Keratinocyte (primary cell): Measurements from ENCODE around the gene CTSD. TPM values are rescaled to one million over a fixed set of nuclear protein-coding genes. Genes with fewer than 3 reads are reported as not detected.

Experiments used
- DNase-seq: peaks from one replicate; pipeline ENCODE4 v3.0.0-alpha.2; 2011; ENCODE audit warnings: low read depth, missing footprints, low spot score
- FAIRE-seq: peaks from 2 replicates; lab custom pipeline; 2011; peaks lifted over from hg19 to GRCh38; lab: Jason Lieb, UNC
- H2AFZ ChIP-seq: 2 replicates; pipeline ENCODE4 v1.6.0; 2012; ENCODE audit warnings: low read length, control low read depth, inconsistent platforms; ENCODE audit not compliant: control insufficient read depth
- H3K27ac ChIP-seq: 2 replicates; pipeline ENCODE4 v1.5.1; 2011; ENCODE audit warnings: low read length; ENCODE audit not compliant: control insufficient read depth, insufficient read depth
- H3K27me3 ChIP-seq: 3 replicates; pipeline ENCODE4 v1.6.0; 2011; ENCODE audit warnings: low read length; ENCODE audit not compliant: control insufficient read depth, insufficient read depth; ENCODE audit errors: extremely low read depth
- H3K36me3 ChIP-seq, 2 experiments: 2 replicates in 1 of 2; 3 replicates in 1 of 2; pipeline ENCODE4 v1.5.1; 2011; ENCODE audit warnings: low read length in 2 of 2, mild to moderate bottlenecking in 1 of 2; ENCODE audit not compliant: control insufficient read depth in 2 of 2, insufficient read depth in 2 of 2; ENCODE audit errors: extremely low read depth in 1 of 2
- H3K4me1 ChIP-seq: 3 replicates; pipeline ENCODE4 v1.5.1; 2011; ENCODE audit warnings: low read length; ENCODE audit not compliant: control insufficient read depth, insufficient read depth; ENCODE audit errors: extremely low read depth
- H3K4me2 ChIP-seq: 3 replicates; pipeline ENCODE4 v1.6.0; 2011; ENCODE audit warnings: low read depth, low read length; ENCODE audit not compliant: control insufficient read depth, insufficient read depth; ENCODE audit errors: extremely low read depth
- H3K4me3 ChIP-seq, 3 experiments: fragments of 200-600 bp in 1 of 3; sonication (generic) in 1 of 3; 2 replicates in 2 of 3; 3 replicates in 1 of 3; pipeline ENCODE4 v1.5.1; 2011 to 2016; ENCODE audit warnings: low read length in 3 of 3, mild to moderate bottlenecking in 3 of 3, control low read depth in 2 of 3, inconsistent platforms in 1 of 3, low read depth in 1 of 3, mixed read lengths in 1 of 3, mixed run types in 1 of 3, moderate library complexity in 1 of 3; ENCODE audit not compliant: control insufficient read depth in 2 of 3, insufficient read depth in 2 of 3; ENCODE audit errors: extremely low read depth in 1 of 3
- H3K79me2 ChIP-seq: 2 replicates; pipeline ENCODE4 v1.6.0; 2012; ENCODE audit warnings: low read length; ENCODE audit not compliant: control insufficient read depth, insufficient read depth
- H3K9ac ChIP-seq: 3 replicates; pipeline ENCODE4 v1.6.0; 2011; ENCODE audit warnings: low read length; ENCODE audit not compliant: control insufficient read depth, insufficient read depth; ENCODE audit errors: extremely low read depth
- H3K9me1 ChIP-seq: 3 replicates; pipeline ENCODE4 v1.6.0; 2011; ENCODE audit warnings: low read length; ENCODE audit not compliant: control insufficient read depth, insufficient read depth; ENCODE audit errors: extremely low read depth
- H3K9me3 ChIP-seq: 2 replicates; pipeline ENCODE4 v1.5.1; 2012; ENCODE audit warnings: low read depth, low read length; ENCODE audit not compliant: control insufficient read depth
- H4K20me1 ChIP-seq: 3 replicates; pipeline ENCODE4 v1.6.0; 2011; ENCODE audit warnings: low read length; ENCODE audit not compliant: control insufficient read depth, insufficient read depth; ENCODE audit errors: extremely low read depth
- CTCF ChIP-seq, 3 experiments: IDR thresholded peaks in 1 of 3; conservative IDR thresholded peaks in 1 of 3; optimal IDR thresholded peaks in 1 of 3; 2 replicates in 2 of 3; 3 replicates in 1 of 3; pipeline versions ENCODE3 to v1.5.1; 2011; ENCODE audit warnings: low read length in 3 of 3, mild to moderate bottlenecking in 3 of 3, moderate library complexity in 2 of 3, control low read depth in 1 of 3, inconsistent platforms in 1 of 3; ENCODE audit not compliant: insufficient read depth in 2 of 3; ENCODE audit errors: extremely low read depth in 1 of 3
- EZH2 ChIP-seq: IDR thresholded peaks from one replicate; pipeline ENCODE4 v1.6.1; 2012; ENCODE audit warnings: inconsistent platforms, mild to moderate bottlenecking, low read length, moderate library complexity
- dilution Hi-C: fragments of 300-500 bp; cut with MboI; formaldehyde crosslinking; loops from one replicate; pipeline ENCODE4 v1.7.0; 2020; ENCODE audit warnings: low sequenced_read_pairs; ENCODE audit not compliant: extremely low pct_ligation_motif_present
- polyA plus RNA-seq, 5 experiments: library from polyadenylated mRNA; depleted of rRNA in 3 of 5; stranded (reverse) in 3 of 5; stranded (forward) in 1 of 5; unstranded in 1 of 5; fragments of >200 nt; gene quantifications; 1 replicate in 1 of 5; 2 replicates in 3 of 5; 3 replicates in 1 of 5; pipeline versions ENCODE4 v1.2.1 to v1.2.3, GENCODE V29; 2011 to 2012; ENCODE audit warnings: missing spikeins in 2 of 5, low read depth in 1 of 5, low replicate concordance in 1 of 5

Gene CTSD
- polyA plus RNA-seq, 1 donor (not counting 4 experiments of a cell fraction or from before 2014, with no cell fraction given) = 152 TPM

DNA sequence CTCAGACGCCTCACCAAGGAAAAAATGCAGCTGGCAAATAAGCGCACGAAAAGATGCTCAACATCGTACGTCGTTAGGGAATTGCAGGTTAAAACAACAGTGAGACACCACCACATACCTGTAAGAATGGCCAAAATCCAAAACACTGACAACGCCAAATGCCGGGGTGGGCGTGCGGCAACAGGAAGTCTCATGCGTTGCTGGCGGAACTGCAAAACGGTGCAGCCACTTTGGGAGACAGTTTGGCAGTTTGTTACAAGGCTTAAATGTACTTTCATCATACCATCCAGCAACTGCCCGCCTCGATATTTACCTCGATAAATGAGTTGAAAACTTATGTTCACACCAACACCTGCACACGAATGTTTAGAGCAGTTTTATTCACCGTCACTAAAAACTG is 7.5 kb upstream of the CTSD start:
- FAIRE-seq (peak; percentile 58), DNase-seq (no peak)

GRCh38 chr11:1770528-1770927 is 6.8 kb upstream of the CTSD start:
- FAIRE-seq (no peak), DNase-seq (no peak)
- H2AFZ ChIP-seq = no peak overlapping the region
- H3K9me1 ChIP-seq = no peaks in the 10 kb centered on the region
- H3K9me3 ChIP-seq = no peaks in the 10 kb centered on the region
- no peak overlapping the region for H3K27ac ChIP-seq
- H3K27me3 ChIP-seq = no peaks in the 10 kb centered on the region
- H3K4me2 ChIP-seq = no peak overlapping the region
- TF ChIP-seq EZH2 (no peak), CTCF (optimal IDR thresholded peaks at IDR 0.05 in 1 of 3, IDR thresholded peaks at IDR 0.05 in 1 of 3, conservative IDR thresholded peaks at IDR 0.05 in 1 of 3; ENCODE audit: extremely low read depth in 1 of 3, insufficient read depth in 2 of 3, low read length in 3 of 3) (no peak)
- dilution Hi-C loops = no loop called here
- no peaks in the 10 kb centered on the region for H3K36me3 ChIP-seq
- H4K20me1 ChIP-seq = no peaks in the 10 kb centered on the region
- no peak overlapping the region for H3K9ac ChIP-seq
- H3K4me1 ChIP-seq = peaks cover 31% of the 10 kb centered on the region
- no peak overlapping the region for H3K4me3 ChIP-seq
- no peaks in the 10 kb centered on the region for H3K79me2 ChIP-seq

More for the DNA sequence above, 7.5 kb upstream of the CTSD start:
- H2AFZ ChIP-seq = peak overlapping the region; percentile 33
- H3K79me2 ChIP-seq = no peaks in the 10 kb centered on the region
- dilution Hi-C loops = no loop called here
- H3K27me3 ChIP-seq = no peaks in the 10 kb centered on the region
- H3K36me3 ChIP-seq = no peaks in the 10 kb centered on the region
- no peak overlapping the region for H3K4me3 ChIP-seq
- TF ChIP-seq CTCF (optimal IDR thresholded peaks at IDR 0.05 in 1 of 3, IDR thresholded peaks at IDR 0.05 in 1 of 3, conservative IDR thresholded peaks at IDR 0.05 in 1 of 3; ENCODE audit: extremely low read depth in 1 of 3, insufficient read depth in 2 of 3, low read length in 3 of 3) (no peak), EZH2 (no peak)
- no peaks in the 10 kb centered on the region for H4K20me1 ChIP-seq
- H3K9ac ChIP-seq = peak overlapping the region; percentile 2
- peak overlapping the region; percentile 69 for H3K4me2 ChIP-seq
- H3K4me1 ChIP-seq = peaks cover 31% of the 10 kb centered on the region
- H3K9me1 ChIP-seq = no peaks in the 10 kb centered on the region
- H3K9me3 ChIP-seq = no peaks in the 10 kb centered on the region
- peak overlapping the region; percentile 68 for H3K27ac ChIP-seq
